Rectal smooth muscle tissue (tissue), 1 donor: ENCODE results near the gene CCL27.

ENCODE experiments used
- H3K27ac ChIP-seq: one replicate; pipeline ENCODE4 v1.7.0; 2013; ENCODE audit warnings: low read depth, low read length, inconsistent platforms
- H3K27me3 ChIP-seq: one replicate; pipeline ENCODE4 v1.7.0; 2013; ENCODE audit warnings: low read length; ENCODE audit not compliant: control insufficient read depth, insufficient read depth
- H3K36me3 ChIP-seq: one replicate; pipeline ENCODE4 v1.7.0; 2013; ENCODE audit warnings: low read length; ENCODE audit not compliant: control insufficient read depth, insufficient read depth
- H3K4me1 ChIP-seq: one replicate; pipeline ENCODE4 v1.7.0; 2013; ENCODE audit warnings: low read length; ENCODE audit not compliant: control insufficient read depth, insufficient read depth
- H3K4me3 ChIP-seq: one replicate; pipeline ENCODE4 v1.7.0; 2013; ENCODE audit warnings: low read length
- H3K9ac ChIP-seq: one replicate; pipeline ENCODE4 v1.7.0; 2013; ENCODE audit warnings: low read length

The CCL27 gene

DNA sequence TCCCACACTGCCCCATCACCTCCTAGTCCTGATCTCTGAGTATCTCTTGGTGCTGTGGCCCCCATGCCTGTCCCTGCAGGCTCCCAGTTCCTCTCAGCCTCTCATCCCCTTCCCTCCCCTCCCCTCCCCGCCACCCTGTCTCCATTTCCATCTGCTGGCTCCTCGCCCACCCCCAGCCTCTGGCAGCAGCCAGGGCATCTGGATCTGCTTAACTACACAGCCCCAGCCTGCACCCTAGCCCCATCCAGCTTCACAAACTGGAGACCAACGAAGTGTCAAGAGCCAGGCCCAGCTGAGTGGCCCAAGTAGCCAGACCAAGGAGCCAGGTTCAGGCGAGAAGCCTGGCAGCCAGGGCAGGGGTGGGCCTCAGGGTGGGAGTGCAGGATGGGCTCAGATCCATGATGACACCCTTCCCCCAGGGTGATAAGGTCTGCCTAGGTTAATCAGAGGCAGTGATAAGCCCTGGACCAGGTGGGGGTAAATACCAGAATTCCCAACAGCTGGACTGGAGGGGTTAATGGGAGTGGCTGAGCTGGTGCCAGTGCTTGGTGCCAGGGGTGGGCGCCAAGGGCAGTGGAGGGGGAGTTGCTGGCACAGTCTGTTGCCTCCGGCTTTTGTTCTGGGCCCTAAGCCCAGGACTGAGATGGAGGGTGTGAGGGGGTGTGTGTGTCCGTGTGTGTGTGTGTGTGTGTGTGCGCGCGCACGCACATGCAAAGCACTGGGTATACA, 8.0 kb downstream of the CCL27 start:
- Histone ChIP-seq H3K4me3 (no peak overlapping the region), H3K36me3 (peaks cover 8% of the 10 kb centered on the region), H3K4me1 (peaks cover 34% of the 10 kb centered on the region), H3K9ac (no peak overlapping the region), H3K27ac (peak overlapping the region; percentile 93), H3K27me3 (no peaks in the 10 kb centered on the region)

DNA sequence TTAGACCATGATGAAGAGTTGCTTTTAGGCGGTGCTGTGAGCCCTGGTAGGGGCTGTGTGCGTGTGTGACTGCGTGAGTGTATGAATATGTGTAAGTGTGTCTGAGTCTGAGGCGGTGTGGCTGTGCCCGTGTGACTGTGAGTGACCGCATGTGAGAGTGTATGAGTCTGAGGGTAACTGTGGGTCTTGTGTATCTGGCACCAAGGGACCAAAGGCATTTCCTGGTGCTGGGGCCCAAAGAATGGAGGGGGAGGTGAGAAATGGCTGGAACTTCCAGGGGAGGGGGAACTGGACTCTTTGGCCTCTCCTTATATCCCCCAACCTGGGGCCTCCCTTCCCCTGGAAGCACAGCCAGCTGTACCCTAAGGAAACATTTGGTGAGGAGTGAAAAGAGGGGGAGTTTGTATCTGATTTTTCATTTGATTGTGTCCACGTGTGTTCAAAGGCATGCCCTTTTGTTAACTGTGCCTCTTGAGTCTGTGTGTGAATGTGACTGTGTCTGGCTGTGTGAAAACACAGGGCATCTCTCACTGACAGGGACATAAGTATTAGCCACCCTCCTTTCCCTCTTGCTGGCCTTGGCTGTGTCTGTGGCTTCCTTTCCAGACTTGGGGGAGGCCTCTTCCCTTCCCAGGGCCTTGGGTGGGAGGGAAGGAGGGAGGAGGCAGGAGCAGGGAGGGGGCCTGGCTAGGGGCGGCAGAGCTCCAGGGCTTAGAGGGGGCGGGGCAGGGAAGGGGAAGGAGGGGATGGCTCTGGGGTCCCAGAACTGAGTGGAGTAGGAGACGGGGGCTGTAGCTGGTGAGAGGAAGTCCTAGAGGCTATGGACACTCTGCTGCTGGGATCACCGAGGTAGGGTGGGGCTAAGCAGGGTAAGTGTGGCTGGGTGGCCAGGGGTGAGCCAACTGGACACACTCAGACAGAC, 9.0 kb downstream of the CCL27 start:
- H3K27me3 ChIP-seq, result no peaks in the 10 kb centered on the region
- peak overlapping the region; percentile 48 for H3K4me3 ChIP-seq
- peak overlapping the region; percentile 93 for H3K27ac ChIP-seq
- H3K36me3 ChIP-seq, result peaks cover 13% of the 10 kb centered on the region
- no peak overlapping the region for H3K9ac ChIP-seq
- peaks cover 34% of the 10 kb centered on the region for H3K4me1 ChIP-seq

DNA sequence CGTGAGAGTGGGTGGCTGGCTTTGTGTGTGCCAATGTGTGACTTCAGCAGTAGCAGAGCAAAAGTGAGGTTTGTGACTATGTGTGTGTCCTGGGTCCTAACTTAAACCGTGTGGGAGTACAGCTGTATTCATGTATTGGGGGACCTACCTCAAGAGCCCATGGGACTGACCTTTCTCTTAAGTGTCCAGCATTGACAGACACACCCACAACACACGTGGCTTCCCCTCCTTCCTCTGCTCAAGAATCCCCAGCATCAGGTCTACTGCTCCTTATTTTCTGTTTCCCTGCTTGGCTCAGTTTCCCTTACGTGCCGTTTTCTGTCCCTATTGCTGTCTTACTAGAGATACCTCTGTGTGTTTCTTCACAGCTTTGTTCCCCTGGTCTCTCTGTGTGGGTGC, 9.9 kb downstream of the CCL27 start:
- Histone ChIP-seq H3K36me3 (peaks cover 17% of the 10 kb centered on the region), H3K9ac (no peak overlapping the region), H3K4me3 (peak overlapping the region; percentile 48), H3K4me1 (peaks cover 41% of the 10 kb centered on the region), H3K27me3 (no peaks in the 10 kb centered on the region), H3K27ac (peak overlapping the region; percentile 93)

DNA sequence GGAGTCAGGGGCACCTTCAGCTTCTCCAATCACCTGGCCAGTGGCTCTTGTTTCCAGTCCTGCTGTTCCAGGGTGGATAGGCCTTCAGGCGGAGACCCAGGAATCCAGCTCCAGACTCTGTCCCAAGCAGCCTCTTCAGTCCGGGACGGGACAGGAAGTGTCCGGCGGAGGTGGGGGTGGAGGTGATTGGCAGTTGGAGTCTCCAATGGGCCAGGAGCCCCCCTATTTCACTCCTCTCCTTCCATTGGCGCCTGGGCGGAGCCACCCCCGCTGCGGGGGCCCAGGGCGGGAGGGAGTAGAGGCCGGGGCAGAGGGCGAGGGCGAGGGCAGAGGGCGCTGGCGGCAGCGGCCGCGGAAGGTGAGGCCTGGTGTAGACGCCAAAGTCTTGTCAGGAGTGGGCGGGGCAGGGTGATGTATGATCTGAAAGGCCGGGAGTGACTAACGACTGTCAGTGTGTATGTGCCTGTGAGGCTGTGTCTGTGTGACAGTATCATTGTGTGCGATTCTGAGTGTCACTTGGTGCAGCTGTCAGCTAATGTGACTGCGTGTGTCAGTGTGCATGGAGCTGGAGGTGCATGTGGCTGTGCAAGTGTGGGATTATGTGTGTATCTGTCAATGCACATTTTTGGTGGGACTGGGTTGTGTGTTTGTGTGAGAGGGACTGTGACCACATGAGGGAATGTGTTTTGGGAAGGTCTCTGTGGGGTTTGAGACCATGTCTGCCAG, 10.4 kb downstream of the CCL27 start, which contains the start of gene IL11RA:
Gene IL11RA (plus strand): TSS at position 310 of the 726 bp plus-strand sequence. CDS start 3,033 bp downstream, outside the sequence.
- H3K4me1 ChIP-seq, result peaks cover 46% of the 10 kb centered on the region
- H3K27me3 ChIP-seq, result no peaks in the 10 kb centered on the region
- peaks cover 15% of the 10 kb centered on the region for H3K36me3 ChIP-seq
- peak within 1 kb of the TSS; percentile 19 for H3K9ac ChIP-seq
- H3K27ac ChIP-seq, result peak within 1 kb of the TSS; percentile 93
- peak within 1 kb of the TSS; percentile 48 for H3K4me3 ChIP-seq

DNA sequence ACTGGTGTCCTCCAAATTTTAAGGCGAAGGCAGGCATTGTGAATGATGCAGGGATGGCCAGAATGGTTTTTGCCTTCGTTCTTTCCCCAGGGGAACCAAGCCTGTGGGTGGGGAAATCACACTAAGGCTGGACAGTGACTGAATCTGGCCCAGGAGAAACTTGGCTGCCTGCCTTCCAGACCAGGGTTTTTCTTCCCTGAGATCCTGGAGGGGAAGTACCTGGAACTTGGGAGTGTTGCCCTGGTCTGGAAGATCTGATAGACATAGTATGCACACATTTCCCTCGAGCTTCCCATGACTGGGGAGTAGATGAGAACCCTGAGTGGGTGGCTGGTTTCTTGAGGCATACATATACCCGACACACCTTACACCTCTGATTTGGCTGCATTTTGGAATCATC, 11.1 kb downstream of the CCL27 start:
- Histone ChIP-seq H3K9ac (peak overlapping the region; percentile 19), H3K4me3 (peak overlapping the region; percentile 48), H3K27ac (peak overlapping the region; percentile 93), H3K4me1 (peaks cover 46% of the 10 kb centered on the region), H3K27me3 (no peaks in the 10 kb centered on the region), H3K36me3 (peaks cover 14% of the 10 kb centered on the region)

DNA sequence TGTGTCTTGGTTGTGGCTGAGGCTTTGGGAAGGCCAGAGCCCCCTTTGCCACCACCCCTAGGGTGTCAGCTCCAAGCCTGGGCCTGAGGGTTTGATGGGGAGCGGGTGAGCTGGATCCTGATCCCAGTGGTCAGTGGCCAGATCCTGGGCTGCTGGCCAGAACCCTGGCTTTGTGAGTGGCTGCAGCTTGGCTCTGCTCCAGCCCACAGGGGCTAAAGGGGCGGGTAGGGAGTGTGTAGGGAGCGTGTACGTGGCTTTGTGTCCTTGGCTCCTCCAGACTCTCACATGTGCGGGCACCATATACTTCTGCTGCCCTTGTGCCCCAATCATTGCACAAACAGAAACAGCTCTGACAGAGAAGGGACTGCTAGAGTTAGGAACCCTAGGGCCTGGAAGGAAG, 11.6 kb downstream of the CCL27 start:
- H3K27ac ChIP-seq, result peak overlapping the region; percentile 93
- H3K9ac ChIP-seq, result no peak overlapping the region
- peaks cover 51% of the 10 kb centered on the region for H3K4me1 ChIP-seq

DNA sequence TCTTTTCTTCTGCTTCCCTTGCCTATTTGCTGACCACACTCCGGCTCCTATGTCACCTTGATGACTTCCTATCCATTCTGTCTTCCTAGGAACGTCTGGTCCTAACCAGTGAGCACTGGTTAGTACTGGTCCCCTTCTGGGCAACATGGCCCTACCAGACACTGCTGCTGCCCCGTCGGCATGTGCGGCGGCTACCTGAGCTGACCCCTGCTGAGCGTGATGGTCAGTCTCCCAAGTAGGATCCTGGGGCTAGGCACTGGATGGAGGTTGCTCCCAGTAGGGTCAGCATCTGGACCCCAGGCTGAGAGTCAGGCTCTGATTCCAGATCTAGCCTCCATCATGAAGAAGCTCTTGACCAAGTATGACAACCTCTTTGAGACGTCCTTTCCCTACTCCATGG, 13.8 kb downstream of the CCL27 start:
- Histone ChIP-seq H3K36me3 (peaks cover 14% of the 10 kb centered on the region), H3K9ac (no peak overlapping the region), H3K4me3 (no peak overlapping the region), H3K27ac (no peak overlapping the region), H3K27me3 (no peaks in the 10 kb centered on the region), H3K4me1 (peaks cover 39% of the 10 kb centered on the region)

More for the DNA sequence above, 11.6 kb downstream of the CCL27 start:
- Histone ChIP-seq H3K4me3 (no peak overlapping the region), H3K27me3 (no peaks in the 10 kb centered on the region), H3K36me3 (peaks cover 14% of the 10 kb centered on the region)

DNA sequence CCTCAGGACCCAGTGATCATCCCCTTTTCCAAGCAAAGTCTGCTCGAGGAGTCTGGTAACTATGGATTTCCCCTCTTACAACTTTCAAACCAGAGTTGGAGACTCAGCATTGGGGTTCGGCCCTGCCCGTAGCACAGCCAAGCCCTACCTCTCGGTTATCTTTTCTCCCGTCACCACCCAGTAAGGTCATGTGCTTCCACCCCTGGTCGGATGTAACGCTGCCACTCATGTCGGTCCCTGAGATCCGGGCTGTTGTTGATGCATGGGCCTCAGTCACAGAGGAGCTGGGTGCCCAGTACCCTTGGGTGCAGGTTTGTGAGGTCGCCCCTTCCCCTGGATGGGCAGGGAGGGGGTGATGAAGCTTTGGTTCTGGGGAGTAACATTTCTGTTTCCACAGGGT, 14.8 kb downstream of the CCL27 start:
- Histone ChIP-seq H3K4me1 (peaks cover 30% of the 10 kb centered on the region), H3K9ac (peak overlapping the region; percentile 21), H3K36me3 (peaks cover 14% of the 10 kb centered on the region), H3K4me3 (peak overlapping the region; percentile 77), H3K27ac (peak overlapping the region; percentile 84), H3K27me3 (no peaks in the 10 kb centered on the region)

DNA sequence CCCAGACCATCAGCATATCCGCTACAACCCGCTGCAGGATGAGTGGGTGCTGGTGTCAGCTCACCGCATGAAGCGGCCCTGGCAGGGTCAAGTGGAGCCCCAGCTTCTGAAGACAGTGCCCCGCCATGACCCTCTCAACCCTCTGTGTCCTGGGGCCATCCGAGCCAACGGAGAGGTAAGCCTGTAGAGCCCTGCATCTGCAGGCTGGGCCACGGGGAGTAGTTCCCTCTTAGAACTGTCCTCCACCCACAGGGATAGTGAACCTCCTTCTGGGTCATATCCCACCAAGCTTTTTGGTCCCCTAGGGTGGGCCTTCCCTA, 15.4 kb downstream of the CCL27 start:
- Histone ChIP-seq H3K4me1 (peaks cover 24% of the 10 kb centered on the region), H3K27ac (peak overlapping the region; percentile 84), H3K9ac (peak overlapping the region; percentile 36), H3K36me3 (peaks cover 14% of the 10 kb centered on the region), H3K4me3 (peak overlapping the region; percentile 77), H3K27me3 (no peaks in the 10 kb centered on the region)

DNA sequence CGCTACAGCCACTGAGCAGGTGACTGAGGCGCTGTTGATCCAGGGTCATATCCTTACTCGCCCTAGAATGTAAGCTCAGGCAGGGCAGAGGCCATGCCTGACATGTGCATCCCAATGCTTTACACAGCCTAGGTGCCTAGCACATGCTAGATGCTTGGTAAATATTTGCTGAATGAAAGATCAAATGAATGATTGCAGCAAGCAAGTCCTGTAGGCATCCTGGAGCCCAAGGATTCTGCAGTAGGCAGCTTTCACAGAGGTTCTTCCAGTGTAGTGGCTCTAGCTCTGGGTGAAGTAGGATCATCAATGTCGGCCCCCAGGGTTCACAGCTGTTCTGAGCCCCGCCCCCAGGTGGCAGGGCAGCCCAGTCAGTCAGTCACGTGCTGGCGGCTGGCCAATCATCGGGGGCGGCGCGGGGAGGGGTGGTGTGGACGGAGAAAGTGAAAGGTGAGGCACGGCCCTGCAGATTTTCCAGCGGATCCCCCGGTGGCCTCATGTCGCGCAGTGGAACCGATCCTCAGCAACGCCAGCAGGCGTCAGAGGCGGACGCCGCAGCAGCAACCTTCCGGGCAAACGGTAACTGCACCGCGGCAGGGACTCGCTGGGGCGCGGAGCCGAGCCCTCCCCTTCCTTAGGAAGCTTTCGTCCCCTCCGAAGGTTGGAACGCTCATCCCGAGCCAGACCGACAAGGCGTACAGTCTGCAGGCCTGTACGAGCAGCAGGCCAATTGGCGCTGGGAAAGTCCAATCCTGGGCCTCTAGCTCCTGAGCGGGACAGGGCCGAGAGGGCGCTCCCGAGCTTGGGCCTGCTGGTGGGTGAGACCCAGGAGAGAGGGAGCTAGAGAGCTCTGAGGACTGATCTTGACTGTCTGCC, 16.0 kb downstream of the CCL27 start, which contains the start of gene GALT:
Gene GALT (plus strand): TSS at position 465 of the 873 bp plus-strand sequence. CDS start 30 bp downstream, at position 495.
- no peaks in the 10 kb centered on the region for H3K27me3 ChIP-seq
- peaks cover 14% of the 10 kb centered on the region for H3K36me3 ChIP-seq
- peaks cover 21% of the 10 kb centered on the region for H3K4me1 ChIP-seq
- H3K4me3 ChIP-seq, result peak within 1 kb of the TSS; percentile 77
- peak within 1 kb of the TSS; percentile 84 for H3K27ac ChIP-seq
- peak within 1 kb of the TSS; percentile 36 for H3K9ac ChIP-seq

DNA sequence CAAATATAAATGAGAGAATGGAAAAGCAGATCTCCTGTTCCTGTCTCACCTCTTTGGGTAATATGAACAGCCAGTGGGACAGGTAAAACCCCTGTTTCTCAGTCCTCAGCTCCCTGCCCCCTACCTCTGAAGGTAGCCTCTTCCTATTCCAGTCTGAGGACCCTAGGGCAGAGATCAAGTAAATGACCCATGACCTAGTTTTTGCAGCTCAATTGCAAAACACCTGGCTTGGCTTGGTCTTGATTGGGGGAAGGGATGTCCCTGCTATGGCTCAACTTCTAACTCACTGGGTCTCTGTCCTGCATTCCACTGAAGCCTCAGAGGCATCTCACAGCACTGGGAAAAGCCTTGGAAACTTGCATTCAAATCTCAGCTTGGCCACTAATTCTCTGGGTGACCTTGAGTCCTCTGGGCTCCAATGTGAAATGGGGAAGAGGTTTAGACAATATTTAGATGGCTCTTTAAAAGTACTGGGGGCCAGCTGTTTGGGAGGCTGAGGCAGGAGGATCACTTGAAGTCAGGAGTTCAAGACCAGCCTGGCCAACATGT, 17.6 kb downstream of the CCL27 start:
- Histone ChIP-seq H3K27me3 (no peaks in the 10 kb centered on the region), H3K36me3 (peaks cover 13% of the 10 kb centered on the region), H3K9ac (no peak overlapping the region), H3K27ac (no peak overlapping the region), H3K4me1 (peaks cover 17% of the 10 kb centered on the region), H3K4me3 (no peak overlapping the region)
